ENCODE measurements around the gene TFAP2A. TPM values are rescaled to one million over a fixed set of nuclear protein-coding genes. Genes with fewer than 3 reads are reported as not detected.

The TFAP2A gene
- total RNA-seq, 4 donors from 2014 or later = 0.21 TPM; not detected in 2

- no peaks in the 10 kb centered on the region for H3K4me1 ChIP-seq
- no peak for DNase-seq
- no peak overlapping the region for H3K27ac ChIP-seq
- TF ChIP-seq CTCF (IDR thresholded peaks at IDR 0.05) (no peak), POLR2A (IDR thresholded peaks at IDR 0.05) (no peak)
- H3K4me3 ChIP-seq = no peak overlapping the region
- no peaks in the 10 kb centered on the region for H3K27me3 ChIP-seq
- H3K36me3 ChIP-seq = no peaks in the 10 kb centered on the region
- intact Hi-C loops (cut with DNase I; ENCODE audit: low total_unique reads) = no loop called here
- no peaks in the 10 kb centered on the region for H3K9me3 ChIP-seq
Measured at GRCh38 chr6:10347561-10348327, 67.1 kb downstream of the TFAP2A start.

Small RNA genes within 50 kb of the gene (microRNA-seq; reads per million reads assigned to microRNA genes)
- gene MIR5689 (ENCODE audit: borderline microRNAs expressed, borderline replicate concordance) = not detected

Small RNA genes within 50 kb of the gene (small RNA-seq; reads per million reads assigned to genes)
- not detected for gene MIR5689

Other genes starting within 250 kb of the TFAP2A start
- 10 to 100 TPM in 2 of 4 donors, 1 to 10 TPM in 2; 7.8 to 16.2 (median 10.9) TPM for gene GCNT2, start 106.3 kb upstream of the TFAP2A start, total RNA-seq

Measured in uterus (tissue), 4 donors.